Measurements from ENCODE around the gene MYH10.
"Not testable (repeated sequence)": the region's sequence is repeated elsewhere in the genome, so short reads cannot be mapped to it uniquely, and the experiment has no call there.

MYH10 gene

DNA sequence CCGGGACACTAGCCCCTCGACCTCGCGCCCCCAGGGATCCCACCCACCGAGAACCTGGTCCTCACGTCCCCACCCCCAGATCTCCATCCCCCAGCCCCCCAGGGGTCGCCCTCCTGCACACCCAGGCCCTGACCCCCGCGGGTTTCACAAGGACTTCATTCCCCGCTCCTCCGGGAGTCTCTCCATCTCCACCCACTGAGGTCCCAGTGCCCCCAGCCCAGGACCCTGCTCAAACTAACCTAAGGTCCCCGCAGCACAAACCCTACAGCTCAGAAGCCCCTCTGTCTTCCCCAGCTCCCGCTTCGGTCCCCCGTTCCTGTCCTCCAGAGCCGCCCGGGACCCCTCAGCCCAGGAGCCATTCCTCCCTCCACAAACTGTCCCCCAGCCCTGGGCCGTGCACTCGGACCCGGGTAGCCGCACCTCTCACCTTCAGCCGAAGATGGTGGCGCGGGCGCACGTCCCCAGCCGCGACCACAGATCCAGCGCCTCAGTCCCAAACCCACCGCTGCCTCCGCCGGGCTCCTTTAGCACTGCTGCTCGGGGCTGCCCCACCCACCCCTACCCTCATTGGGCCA, at the start of gene MYH10:
Gene MYH10 (minus strand): TSS at position 499 of the 575 bp plus-strand sequence. CDS start 7,479 bp downstream, outside the sequence.
- H3K27me3 Mint-ChIP-seq (ENCODE audit: low read depth), result peaks cover 60% of the 10 kb centered on the region
- H3K4me3 Mint-ChIP-seq, result peak within 1 kb of the TSS; percentile 98
- H3K27ac Mint-ChIP-seq, result peak within 1 kb of the TSS; percentile 76
- H3K4me1 Mint-ChIP-seq (ENCODE audit: low read depth), result peaks cover 6% of the 10 kb centered on the region
- no peaks in the 10 kb centered on the region for H3K36me3 Mint-ChIP-seq (ENCODE audit: low read depth)
- no peaks in the 10 kb centered on the region for H3K9me3 Mint-ChIP-seq

DNA sequence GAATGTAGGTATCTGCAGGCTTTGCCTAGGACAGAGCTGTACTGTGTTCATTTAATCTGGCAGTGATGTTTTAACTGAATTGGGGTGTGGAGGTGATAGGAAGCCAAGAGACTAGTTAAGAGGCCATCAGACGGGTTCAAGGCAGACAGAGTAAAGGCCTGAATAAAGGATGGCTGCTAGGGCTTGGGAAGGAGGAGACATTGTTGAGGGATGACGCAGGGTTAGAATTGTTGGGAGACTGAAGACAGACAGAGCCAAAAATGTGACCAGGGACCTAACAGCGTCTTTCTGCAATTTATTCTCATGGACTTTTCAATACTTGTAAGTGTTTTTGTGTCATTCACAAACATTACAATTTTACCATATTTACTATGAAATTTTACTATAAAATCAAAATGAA, 48.6 kb upstream of the MYH10 start:
- H3K36me3 Mint-ChIP-seq (ENCODE audit: low read depth), result no peaks in the 10 kb centered on the region
- no peaks in the 10 kb centered on the region for H3K4me1 Mint-ChIP-seq (ENCODE audit: low read depth)
- H3K27me3 Mint-ChIP-seq (ENCODE audit: low read depth), result no peaks in the 10 kb centered on the region
- no peak overlapping the region for H3K4me3 Mint-ChIP-seq
- no peak overlapping the region for H3K27ac Mint-ChIP-seq
- no peaks in the 10 kb centered on the region for H3K9me3 Mint-ChIP-seq

DNA sequence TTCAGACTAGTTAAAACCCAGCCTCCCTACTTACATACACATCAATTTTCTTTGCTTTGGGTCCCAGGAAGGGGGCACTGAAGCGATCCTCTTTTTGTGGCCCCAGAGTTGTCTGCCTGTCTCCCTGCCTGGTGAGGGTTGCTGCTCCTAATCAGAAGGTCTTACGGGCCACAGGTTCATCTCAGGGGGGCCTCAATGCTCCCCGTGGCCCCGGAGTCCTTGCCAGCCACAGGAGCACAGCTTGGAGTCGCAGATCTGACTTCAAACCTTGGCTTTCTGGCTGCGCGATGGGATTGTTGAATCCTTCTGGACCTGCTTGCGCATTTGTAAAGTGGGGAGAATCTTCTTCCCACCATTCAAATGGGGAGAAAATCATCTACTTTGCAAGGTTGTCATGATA, 44.8 kb upstream of the MYH10 start:
- H3K27ac Mint-ChIP-seq, result no peak overlapping the region
- no peaks in the 10 kb centered on the region for H3K36me3 Mint-ChIP-seq (ENCODE audit: low read depth)

DNA sequence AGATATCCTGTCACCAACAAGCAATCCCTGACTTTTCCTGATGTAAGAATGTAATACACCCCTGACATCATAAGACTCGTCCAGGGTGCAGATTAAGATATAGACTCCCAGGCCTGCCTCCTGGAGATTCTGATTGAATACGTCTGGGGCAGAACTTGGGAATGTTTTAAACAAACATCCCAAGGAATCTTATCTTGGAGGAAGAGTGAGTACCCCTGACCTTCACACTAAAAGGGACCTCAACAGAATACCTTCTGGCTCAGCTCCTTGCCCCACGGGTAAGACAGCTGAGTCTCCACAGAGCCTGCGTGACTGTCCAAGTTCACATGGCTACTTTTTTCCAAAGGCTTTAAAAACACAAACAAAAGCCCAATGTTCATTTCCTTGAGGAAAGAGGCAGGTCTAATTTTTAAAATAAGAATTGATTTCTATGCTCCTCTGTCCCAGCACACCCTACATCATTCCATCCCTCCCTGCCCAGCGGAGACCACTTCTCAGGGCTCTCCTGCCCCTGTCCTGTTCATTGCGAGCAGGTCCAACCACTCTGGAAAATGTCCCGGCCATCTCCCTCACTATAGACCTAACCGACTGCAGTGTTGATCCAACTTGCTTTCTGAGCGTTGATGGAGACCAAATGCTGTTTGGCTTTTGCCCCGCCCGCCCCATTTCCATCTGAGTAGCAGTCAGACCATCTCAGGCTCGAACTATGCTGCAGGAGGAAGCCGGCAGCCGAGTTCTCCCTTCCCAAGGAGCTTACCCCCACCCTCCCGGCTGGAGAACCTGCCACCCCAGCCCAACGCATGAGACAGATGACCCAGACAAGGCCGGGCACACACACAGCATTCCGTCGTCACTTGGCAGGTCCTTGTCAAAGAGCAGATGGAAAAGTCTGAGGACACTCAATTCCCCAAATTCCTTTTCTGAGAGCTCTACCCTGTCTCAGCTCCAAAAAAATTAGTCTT, 44.1 kb upstream of the MYH10 start:
- Mint-ChIP-seq H3K27me3 (ENCODE audit: low read depth) (peaks cover 4% of the 10 kb centered on the region), H3K4me3 (no peak overlapping the region), H3K36me3 (ENCODE audit: low read depth) (no peaks in the 10 kb centered on the region), H3K4me1 (ENCODE audit: low read depth) (no peaks in the 10 kb centered on the region), H3K27ac (no peak overlapping the region), H3K9me3 (no peaks in the 10 kb centered on the region)

More for the DNA sequence above, 44.8 kb upstream of the MYH10 start:
- Mint-ChIP-seq H3K4me3 (no peak overlapping the region), H3K4me1 (ENCODE audit: low read depth) (no peaks in the 10 kb centered on the region), H3K27me3 (ENCODE audit: low read depth) (peaks cover 4% of the 10 kb centered on the region), H3K9me3 (no peaks in the 10 kb centered on the region)

DNA sequence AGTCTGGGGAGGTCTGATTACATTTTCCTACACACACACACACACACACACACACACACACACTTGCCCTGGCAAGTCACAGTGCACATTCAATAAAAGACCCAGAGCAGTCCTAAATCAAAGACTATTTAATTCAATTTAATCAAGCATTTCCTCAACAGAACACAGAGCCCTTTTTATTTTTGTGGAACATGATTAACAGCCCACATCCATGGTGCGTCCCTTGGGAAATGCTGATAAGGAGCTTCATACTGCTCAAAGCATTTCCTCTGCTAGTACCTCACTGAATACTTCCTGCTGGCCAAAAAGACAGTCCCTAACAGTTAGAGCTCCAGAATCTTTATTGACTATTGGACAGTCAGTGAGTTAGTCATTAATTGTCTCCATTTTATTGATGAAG, 43.1 kb upstream of the MYH10 start:
- Mint-ChIP-seq H3K4me1 (ENCODE audit: low read depth) (no peaks in the 10 kb centered on the region), H3K27ac (no peak overlapping the region), H3K9me3 (no peaks in the 10 kb centered on the region), H3K36me3 (ENCODE audit: low read depth) (no peaks in the 10 kb centered on the region), H3K27me3 (ENCODE audit: low read depth) (peaks cover 4% of the 10 kb centered on the region), H3K4me3 (no peak overlapping the region)

GRCh38 chr17:8672326-8672725, 41.8 kb upstream of the MYH10 start:
- Mint-ChIP-seq H3K4me3 (no peak overlapping the region), H3K36me3 (ENCODE audit: low read depth) (no peaks in the 10 kb centered on the region), H3K27me3 (ENCODE audit: low read depth) (peaks cover 4% of the 10 kb centered on the region), H3K4me1 (ENCODE audit: low read depth) (no peaks in the 10 kb centered on the region), H3K27ac (no peak overlapping the region), H3K9me3 (no peaks in the 10 kb centered on the region)

GRCh38 chr17:8670421-8670820, 39.9 kb upstream of the MYH10 start:
- Mint-ChIP-seq H3K27me3 (ENCODE audit: low read depth) (peaks cover 5% of the 10 kb centered on the region), H3K36me3 (ENCODE audit: low read depth) (no peaks in the 10 kb centered on the region), H3K4me1 (ENCODE audit: low read depth) (no peaks in the 10 kb centered on the region), H3K27ac (no peak overlapping the region), H3K9me3 (no peaks in the 10 kb centered on the region), H3K4me3 (no peak overlapping the region)

DNA sequence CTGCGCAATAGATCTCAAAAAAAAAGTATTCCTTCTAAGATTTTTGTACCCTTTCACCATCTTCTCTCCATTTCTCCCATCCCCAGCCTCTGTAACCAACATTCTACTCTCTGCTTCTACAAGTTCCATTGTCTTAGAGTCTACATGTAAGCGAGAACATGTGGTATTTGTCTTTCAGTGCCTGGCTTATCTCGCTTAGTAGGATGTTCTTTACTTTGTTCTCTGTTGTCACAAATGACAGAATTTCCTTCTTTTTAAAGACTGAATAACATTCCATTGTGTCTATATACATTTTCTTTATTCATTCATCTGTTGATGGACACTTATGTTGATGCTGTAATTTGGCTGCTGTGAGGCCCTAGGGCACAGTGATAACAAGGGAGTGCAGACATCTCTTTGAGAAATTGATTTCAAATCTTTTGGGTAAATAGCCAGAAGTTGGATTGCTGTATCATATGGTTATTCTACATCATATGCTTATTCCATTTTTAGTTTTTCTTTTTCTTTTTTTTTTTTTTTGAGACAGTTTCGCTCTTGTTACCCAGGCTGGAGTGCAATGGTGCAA, 37.7 kb upstream of the MYH10 start:
- no peaks in the 10 kb centered on the region for H3K36me3 Mint-ChIP-seq (ENCODE audit: low read depth)
- peaks cover 8% of the 10 kb centered on the region for H3K27me3 Mint-ChIP-seq (ENCODE audit: low read depth)
- no peaks in the 10 kb centered on the region for H3K9me3 Mint-ChIP-seq
- H3K27ac Mint-ChIP-seq, result no peak overlapping the region
- H3K4me1 Mint-ChIP-seq (ENCODE audit: low read depth), result no peaks in the 10 kb centered on the region
- no peak overlapping the region for H3K4me3 Mint-ChIP-seq

- Mint-ChIP-seq H3K4me1 (ENCODE audit: low read depth) (no peaks in the 10 kb centered on the region), H3K27ac (no peak overlapping the region), H3K27me3 (ENCODE audit: low read depth) (peaks cover 8% of the 10 kb centered on the region), H3K4me3 (no peak overlapping the region), H3K9me3 (no peaks in the 10 kb centered on the region), H3K36me3 (ENCODE audit: low read depth) (no peaks in the 10 kb centered on the region)
Measured at GRCh38 chr17:8667421-8667820, 36.9 kb upstream of the MYH10 start.

GRCh38 chr17:8665684-8666083, 35.2 kb upstream of the MYH10 start:
- peaks cover 8% of the 10 kb centered on the region for H3K27me3 Mint-ChIP-seq (ENCODE audit: low read depth)
- no peaks in the 10 kb centered on the region for H3K4me1 Mint-ChIP-seq (ENCODE audit: low read depth)
- no peaks in the 10 kb centered on the region for H3K36me3 Mint-ChIP-seq (ENCODE audit: low read depth)
- no peak overlapping the region for H3K4me3 Mint-ChIP-seq
- H3K27ac Mint-ChIP-seq, result no peak overlapping the region
- H3K9me3 Mint-ChIP-seq, result no peaks in the 10 kb centered on the region

DNA sequence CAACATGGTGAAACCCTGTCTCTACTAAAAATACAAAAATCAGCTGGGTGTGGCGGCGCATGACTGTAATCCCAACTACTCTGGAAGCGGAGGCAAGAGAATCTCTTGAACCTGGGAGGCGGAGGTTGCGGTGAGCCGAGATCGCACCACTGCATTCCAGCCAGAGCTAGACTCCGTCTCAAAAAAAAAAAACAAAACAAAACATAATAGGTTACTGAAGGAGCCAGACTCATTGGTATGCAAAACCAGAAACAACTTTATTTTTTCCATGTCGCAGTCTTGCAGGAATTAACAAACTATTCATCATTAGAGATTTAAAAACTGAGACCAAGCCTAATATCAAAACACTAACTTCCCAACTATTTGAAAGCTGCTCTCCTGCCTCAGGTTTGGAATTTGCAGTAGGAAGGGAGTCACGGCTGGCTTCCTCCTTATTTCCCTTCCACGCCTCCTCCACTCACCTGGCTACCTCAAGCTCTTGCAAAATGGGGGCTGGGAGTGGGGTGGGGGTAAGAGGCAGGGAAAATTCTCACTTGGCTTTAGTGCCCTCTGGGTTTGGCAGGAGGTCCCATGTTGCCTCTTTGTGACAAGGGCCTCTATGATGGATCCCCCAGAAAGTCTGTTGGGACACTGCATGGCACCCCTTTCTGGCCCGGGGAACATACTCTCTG, 34.1 kb upstream of the MYH10 start:
- H3K36me3 Mint-ChIP-seq (ENCODE audit: low read depth), result no peaks in the 10 kb centered on the region
- H3K4me1 Mint-ChIP-seq (ENCODE audit: low read depth), result no peaks in the 10 kb centered on the region
- no peak overlapping the region for H3K4me3 Mint-ChIP-seq
- no peaks in the 10 kb centered on the region for H3K9me3 Mint-ChIP-seq
- no peak overlapping the region for H3K27ac Mint-ChIP-seq
- peaks cover 4% of the 10 kb centered on the region for H3K27me3 Mint-ChIP-seq (ENCODE audit: low read depth)

DNA sequence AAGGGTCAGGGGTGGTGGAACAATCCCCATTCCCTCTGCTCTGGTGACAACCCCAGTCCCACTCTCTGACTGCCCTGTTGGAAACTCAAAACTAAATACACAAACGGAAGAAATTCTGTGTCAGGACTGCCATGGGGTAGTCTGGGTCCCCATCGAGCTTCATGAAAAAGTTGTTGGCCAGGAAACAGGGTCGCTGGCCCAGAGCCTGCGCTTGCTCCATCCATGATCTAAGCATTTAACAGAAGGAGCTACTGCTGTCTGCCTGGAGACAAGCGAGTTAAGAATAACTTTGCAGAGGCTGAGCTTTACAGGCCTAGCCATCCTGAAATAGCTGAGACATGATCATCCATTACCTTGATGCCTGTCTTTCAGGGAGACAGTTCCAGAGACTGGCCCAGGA, 32.4 kb upstream of the MYH10 start:
- no peak overlapping the region for H3K27ac Mint-ChIP-seq
- H3K9me3 Mint-ChIP-seq, result no peaks in the 10 kb centered on the region
- no peaks in the 10 kb centered on the region for H3K4me1 Mint-ChIP-seq (ENCODE audit: low read depth)
- peaks cover 4% of the 10 kb centered on the region for H3K27me3 Mint-ChIP-seq (ENCODE audit: low read depth)
- no peak overlapping the region for H3K4me3 Mint-ChIP-seq
- no peaks in the 10 kb centered on the region for H3K36me3 Mint-ChIP-seq (ENCODE audit: low read depth)

GRCh38 chr17:8662076-8662831, 31.7 kb upstream of the MYH10 start:
- Mint-ChIP-seq H3K4me1 (ENCODE audit: low read depth) (no peaks in the 10 kb centered on the region), H3K27ac (no peak overlapping the region), H3K27me3 (ENCODE audit: low read depth) (peaks cover 4% of the 10 kb centered on the region), H3K36me3 (ENCODE audit: low read depth) (no peaks in the 10 kb centered on the region), H3K4me3 (no peak overlapping the region), H3K9me3 (no peaks in the 10 kb centered on the region)

GRCh38 chr17:8660709-8661108, 30.2 kb upstream of the MYH10 start:
- H3K9me3 Mint-ChIP-seq, result not testable (repeated sequence)

More at GRCh38 chr17:8660709-8661108, 30.2 kb upstream of the MYH10 start:
- H3K27me3 Mint-ChIP-seq (ENCODE audit: low read depth); H3K27ac Mint-ChIP-seq; H3K4me3 Mint-ChIP-seq; H3K36me3 Mint-ChIP-seq (ENCODE audit: low read depth); H3K4me1 Mint-ChIP-seq (ENCODE audit: low read depth): not testable (repeated sequence)
